DMS79 treated with DMSO at 0.1 percent for 48 hours (cell line): Measurements from ENCODE around the gene CATSPER1.

Source experiments
- DNase-seq: peaks from one replicate; lab custom pipeline; 2025; lab: John Stamatoyannopoulos, UW

Gene CATSPER1

DNA sequence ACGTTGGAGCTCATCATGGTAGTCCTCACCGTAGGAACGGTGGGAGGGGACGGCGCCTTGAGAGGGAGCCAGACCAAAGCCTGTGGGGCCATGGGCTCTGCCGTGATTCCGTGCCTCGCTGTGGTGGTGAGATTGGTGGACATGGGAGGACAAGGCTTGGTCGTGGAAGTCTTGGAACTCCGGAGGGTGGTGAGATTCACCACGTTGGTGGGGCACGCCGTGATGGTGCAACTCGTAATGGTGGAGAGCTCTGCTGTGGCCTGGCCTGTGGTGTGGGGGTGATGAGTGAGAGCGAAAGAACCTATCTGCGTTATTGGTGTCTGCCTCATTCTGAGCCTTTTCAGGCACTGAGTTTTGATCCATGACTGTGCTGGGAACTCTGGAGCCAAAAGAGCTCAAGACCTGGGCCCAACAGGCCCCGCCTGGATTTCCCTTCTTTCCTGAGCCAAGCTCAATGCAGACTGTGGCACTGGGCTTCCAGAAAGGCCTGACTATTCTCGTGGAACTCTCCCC, at the start of gene CATSPER1:
Gene CATSPER1 (minus strand): TSS at position 463 of the 513 bp plus-strand sequence. CDS start 100 bp downstream, at position 363.
- no peak for DNase-seq

DNA sequence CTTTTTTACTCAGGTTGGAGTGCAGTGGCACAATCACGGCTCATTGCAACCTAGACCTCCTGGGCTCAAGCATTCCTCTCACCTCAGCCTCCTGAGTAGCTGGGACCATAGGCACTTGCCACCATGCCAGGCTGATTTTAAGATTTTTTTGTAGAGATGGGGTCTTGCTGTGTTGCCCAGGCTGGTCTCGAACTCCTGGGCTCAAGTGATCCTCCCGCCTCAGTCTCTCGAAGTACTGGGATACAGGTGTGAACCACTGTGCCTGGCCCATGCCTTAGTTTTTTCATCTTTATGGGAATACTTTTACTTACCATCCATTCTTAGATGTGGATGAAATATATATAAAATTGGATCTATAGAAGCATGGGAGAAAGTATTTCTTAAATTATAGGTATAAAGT, 49.0 kb upstream of the CATSPER1 start:
- DNase-seq = no peak

DNA sequence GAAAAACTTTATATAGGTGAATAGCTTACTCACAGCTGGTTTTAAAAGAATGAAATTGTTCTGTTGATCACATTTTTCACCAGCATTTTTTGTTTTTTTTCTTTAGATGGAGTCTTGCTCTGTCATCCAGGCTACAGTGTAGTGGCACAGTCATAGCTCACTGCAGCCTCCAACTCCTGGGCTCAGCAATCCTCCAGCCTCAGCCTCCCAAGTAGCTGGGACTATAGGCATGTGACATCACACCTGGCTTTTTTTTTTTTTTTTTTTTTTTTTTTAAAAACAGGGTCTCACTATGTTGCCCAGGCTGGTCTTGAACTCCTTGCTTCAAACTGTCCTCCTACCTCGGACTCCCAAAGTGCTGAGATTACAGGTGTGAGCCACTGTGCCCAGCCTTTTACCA, 47.4 kb upstream of the CATSPER1 start:
- no peak for DNase-seq

DNA sequence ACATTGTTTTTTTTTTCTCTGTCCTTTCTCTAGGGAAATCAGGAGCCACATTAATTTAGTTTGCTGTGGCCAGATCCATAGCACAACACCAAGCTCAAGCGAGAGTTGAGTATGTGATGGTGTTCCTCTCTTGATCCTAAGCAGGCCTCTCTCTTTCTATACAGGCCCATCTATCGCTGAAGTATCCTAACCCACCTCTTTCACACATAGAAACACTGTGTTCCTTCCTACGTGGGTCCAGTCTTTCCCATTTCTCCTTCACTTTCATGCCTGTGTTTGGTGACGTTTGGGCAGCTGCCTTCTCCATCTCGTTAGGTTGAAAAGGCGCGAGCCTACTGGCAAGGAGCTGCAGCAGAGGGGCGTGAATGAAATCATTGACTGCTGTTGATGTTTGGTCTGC, 46.2 kb upstream of the CATSPER1 start:
- no peak for DNase-seq

DNA sequence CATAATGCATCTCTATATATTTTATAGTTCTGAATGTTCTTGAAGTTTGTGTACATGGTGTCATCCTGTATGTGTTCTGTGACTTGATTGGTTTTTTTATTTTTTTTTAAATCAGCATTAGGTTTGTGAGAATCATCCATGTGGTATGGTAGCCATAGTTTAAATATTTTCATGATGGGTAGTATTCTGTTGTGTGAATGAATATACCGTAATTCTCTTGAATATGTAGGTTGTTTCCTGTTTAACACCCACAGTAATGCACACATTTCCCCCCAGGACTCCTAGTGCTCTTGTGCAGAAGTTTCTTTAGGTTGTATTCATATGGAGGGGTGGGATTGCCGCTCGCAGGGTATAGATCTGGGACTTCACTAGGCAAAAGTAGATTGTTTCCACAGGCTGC, 45.8 kb upstream of the CATSPER1 start:
- no peak for DNase-seq

DNA sequence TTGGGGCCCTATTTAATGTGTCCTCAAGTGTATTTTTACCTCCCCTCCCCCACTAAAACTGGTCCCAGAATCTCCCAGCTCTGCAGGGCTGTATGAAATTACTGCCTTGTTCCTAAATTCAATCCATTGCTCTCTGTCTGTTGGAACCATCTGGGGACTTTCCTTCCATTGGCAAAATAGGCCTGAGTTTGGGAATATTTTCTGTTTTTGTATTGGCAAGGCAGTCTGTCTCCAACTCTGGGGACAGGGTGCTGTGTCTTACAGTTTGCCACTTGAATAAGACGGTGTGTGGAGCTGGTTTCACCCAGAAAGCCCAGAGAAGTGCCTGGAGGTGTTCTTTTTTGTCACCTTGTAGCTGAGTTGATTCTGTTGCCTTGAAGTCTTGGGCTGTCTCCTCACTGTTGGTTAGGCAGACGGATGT, 45.1 kb upstream of the CATSPER1 start:
- DNase-seq = peak; percentile 23

DNA sequence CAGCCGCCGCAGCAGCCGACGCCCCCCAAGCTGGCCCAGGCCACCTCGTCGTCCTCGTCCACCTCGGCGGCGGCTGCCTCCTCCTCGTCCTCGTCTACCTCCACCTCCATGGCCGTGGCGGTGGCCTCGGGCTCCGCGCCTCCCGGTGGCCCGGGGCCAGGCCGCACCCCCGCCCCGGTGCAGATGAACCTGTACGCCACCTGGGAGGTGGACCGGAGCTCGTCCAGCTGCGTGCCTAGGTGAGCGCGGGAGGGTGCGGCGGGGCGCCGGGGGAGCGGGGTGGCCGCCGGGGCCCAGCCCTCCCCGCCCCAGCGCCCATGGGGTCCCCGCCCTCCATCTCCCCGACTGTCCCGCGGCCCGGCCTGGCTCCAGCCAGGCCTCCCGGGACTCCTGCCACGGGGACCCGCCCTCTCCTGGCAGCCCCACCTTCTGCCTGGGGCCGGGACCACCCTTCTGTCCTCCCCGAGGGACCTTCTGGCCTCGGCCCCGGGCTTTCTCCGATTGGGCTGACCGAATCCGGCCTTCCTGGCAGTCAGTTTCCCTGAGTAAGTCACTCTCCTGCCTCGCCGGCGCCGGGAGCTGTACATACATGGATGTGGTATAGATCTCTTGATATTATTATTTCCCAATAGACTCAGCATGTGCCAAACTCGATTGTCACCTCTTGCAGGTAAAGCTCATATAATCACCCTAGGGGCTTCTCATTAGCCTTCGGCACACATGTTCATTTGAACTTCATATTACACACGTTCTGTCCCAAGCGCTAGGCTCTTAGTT, 44.5 kb upstream of the CATSPER1 start:
- no peak for DNase-seq

DNA sequence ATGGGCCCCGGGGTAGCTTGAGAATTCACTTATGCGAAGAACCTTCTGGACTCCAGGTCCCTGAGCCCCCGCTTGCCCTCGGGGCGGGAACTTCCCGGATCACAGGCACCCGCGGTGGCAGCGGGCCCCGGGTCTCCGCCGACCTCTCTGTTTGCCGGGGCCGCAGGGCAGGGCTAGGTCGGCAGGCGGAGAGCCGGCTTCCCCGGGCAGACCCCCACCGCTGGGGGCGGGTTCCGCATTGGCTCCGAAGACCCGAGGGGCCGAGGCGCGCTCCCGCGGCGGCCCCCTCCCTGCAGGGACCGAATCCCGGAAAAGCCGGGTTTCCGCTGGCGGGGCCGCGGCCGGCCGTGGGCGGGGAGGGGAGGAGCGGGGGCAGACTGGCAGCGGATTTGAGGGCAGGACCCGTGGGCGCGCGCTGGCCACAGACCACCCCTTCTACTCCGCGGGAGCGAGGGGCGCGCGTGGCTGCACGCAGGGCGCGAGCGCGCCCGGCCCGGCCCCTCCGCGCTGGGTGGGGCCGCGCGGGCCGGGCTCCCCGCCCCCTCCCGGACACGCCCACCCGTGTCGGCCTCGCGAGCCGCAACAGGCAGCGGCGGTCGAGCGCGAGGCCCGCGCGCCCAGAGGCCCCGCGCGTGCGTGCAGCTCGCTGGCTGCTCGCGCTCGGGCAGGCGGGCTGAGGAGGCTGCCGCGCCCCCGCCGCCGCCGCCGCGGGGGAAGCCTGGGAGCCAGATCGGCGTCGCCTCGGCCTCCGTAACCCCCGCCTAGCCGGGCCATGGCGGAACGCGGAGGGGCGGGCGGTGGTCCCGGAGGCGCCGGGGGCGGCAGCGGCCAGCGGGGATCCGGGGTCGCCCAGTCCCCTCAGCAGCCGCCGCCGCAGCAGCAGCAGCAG, 43.7 kb upstream of the CATSPER1 start, which contains the start of gene PACS1:
Gene PACS1 (plus strand): TSS at position 558 of the 889 bp plus-strand sequence. CDS start 215 bp downstream, at position 773.
- peak; percentile 18 for DNase-seq

DNA sequence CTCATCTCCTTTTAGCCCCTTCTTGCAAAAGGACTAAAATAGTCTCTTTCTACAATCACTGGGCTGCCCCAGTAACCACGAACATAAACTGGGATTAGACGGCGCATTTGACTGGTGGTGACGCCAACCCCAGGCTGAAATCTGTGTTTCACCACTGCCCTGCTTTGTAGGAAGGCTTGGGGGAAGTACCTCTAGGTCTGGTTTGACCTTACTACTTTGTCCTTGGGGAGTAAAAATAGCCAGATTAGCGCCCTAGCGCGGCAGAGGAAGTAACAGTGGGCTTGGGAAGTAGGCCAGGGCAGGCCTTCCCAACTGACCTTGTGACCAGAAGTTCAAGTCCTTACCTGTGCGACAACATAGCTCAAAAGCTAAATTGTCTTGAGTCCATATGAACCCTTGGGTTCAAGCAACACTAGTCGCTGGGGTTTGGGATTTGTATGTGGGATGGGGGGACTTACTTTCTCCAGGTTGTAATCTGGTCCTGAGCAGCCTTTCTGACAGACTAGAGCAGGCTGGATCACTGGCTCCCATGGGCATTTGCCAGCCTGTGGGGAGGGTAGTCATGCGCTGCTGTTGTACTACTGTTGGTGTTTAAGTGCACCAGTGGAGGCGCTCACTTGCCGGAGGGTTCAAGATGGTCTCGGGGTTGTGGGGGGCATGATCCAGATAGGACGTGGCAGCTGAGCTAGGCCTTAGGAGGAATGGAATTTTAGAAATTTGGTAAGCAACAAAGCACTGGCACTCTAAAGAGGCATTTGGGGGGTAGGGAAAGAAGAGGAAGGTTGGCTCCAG, 42.8 kb upstream of the CATSPER1 start:
- DNase-seq = peak; percentile 11

DNA sequence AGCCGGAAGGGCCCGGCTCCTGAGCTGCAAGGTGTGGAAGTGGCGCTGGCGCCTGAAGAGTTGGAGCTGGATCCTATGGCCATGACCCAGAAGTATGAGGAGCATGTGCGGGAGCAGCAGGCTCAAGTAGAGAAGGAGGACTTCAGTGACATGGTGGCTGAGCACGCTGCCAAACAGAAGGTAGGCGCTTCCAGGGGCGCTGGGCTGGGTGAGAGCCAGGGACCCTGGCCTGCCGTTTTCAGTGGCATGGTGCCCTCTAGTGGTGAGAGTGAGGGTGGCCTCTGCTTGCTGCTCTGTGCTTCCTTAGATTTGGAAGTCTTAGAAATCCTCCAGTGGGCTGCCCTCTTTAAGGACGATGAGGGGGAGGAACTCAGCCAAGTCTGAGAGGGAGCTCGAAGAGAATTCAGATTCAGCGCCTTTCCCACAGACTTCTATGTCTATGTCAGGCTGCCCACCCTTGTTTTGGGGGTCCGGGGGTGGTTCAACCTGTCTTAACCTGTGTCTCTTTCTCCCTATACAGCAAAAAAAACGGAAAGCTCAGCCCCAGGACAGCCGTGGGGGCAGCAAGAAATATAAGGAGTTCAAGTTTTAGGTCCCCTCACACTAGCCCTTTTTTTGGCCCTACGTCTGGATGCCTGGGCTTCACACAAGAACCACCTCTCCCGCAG, 42.0 kb upstream of the CATSPER1 start:
- peak; percentile 64 for DNase-seq

DNA sequence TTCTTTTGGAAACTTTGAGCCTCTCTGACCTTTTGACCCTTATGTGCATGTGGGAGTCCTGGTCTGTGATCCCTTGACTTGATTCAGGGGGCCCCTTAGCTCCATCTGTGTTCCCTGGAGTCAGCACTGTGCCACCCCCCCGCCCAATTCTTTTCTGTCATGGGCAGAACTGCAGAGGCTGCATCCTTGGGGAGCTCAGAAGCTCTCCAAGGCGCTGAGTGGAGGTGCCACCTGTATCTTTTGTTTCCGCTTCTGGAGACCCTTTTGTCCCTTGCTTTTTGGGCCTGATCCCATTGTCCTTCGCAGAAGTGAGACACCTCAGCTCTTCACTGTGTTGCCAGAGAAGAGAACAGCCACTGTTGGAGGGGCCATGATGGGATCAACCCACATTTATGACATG, 41.4 kb upstream of the CATSPER1 start:
- DNase-seq = no peak

DNA sequence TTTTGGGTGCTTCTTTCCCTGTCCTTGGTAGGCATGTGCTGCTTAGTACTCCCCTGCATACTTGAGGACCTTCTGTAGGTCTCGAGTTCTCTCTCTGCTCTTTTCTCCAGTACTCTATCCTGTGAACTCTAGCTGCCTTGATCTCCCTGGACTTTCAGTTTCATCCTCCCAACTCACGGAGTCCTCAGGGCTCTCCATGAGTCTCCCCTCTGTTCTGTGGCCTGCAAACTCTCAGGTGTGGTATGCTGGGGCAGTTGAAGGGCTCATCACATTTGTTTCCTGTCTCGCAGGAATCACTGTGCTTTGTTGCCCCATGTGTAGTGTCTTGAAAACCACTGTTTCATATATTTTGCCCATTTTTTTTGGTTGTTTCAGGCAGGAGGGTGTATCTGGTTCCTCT, 40.5 kb upstream of the CATSPER1 start:
- no peak for DNase-seq

DNA sequence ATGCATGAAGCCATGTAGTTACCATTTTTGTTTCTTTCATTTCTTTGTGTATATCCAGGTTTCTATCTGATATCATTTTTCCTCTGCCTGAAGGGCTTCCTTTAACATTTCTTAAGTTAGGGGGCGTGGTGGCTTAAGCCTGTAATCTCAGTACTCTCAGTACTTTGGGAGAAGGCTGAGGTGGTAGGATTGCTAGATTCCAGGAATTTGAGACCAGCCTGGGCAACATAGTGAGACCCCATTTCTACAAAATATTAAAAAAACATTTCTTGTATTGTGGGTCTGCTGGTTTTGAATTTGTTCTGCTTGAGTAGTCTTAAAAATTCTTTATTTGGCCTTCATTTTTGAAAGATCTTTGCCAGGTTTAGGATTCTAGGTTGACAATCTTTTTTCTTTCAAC, 38.3 kb upstream of the CATSPER1 start:
- DNase-seq = no peak

DNA sequence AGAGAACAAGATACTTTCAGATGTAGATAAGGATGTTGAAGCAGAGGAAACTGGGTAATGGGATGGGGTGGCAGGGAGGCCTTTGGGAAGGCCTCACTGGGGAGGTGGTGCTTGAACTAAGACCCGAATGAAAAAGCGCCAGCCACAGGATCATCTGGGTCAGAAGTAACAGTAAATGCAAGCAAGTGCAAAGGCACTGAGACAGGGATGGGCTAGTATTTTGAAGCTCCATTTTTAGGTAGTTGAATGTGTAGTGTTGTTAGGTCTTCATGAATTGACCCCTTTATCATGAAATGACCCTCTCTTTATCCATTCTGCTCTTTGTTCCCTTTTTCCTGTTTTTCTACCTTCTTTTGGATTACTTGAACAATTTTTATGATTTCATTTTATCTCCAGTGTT, 37.6 kb upstream of the CATSPER1 start:
- no peak for DNase-seq

DNA sequence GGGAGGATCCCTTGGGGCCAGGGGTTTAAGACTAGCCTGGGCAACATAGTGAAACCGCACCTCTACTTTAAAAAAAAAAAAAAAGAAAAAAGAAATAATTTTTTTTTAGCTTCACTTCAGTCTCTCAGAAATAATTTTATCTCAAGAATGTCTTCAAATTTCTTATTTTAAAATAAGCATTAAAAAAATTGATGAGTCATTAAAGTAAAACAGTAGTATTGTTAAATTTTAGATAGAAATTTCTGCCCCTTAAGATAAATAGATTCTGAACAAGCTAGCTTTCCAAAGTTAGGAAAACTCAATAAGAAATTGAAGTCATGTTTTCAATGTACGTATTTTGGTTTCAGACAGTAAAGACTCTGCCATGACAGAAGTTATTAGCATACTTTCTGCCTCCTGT, 36.1 kb upstream of the CATSPER1 start:
- DNase-seq = no peak

DNA sequence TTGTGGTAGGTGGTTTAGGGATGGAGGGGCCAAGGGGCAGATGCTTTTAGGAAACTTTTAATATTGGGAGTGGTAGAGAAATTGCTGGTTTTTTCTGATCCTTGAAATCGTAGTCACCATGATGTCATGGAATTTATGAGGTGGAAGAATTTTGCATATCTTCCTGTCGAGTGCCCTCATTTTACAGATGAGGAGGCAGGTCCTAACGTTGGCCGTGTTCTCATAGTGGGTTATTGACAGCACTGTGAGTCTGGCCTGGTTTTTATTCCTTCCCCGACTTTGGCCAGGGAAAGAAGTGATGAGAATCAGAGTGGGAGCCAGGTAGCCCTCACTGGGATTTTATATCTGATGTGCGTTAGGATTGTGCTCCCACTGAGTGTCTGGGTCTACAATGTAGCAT, 35.0 kb upstream of the CATSPER1 start:
- DNase-seq = no peak

DNA sequence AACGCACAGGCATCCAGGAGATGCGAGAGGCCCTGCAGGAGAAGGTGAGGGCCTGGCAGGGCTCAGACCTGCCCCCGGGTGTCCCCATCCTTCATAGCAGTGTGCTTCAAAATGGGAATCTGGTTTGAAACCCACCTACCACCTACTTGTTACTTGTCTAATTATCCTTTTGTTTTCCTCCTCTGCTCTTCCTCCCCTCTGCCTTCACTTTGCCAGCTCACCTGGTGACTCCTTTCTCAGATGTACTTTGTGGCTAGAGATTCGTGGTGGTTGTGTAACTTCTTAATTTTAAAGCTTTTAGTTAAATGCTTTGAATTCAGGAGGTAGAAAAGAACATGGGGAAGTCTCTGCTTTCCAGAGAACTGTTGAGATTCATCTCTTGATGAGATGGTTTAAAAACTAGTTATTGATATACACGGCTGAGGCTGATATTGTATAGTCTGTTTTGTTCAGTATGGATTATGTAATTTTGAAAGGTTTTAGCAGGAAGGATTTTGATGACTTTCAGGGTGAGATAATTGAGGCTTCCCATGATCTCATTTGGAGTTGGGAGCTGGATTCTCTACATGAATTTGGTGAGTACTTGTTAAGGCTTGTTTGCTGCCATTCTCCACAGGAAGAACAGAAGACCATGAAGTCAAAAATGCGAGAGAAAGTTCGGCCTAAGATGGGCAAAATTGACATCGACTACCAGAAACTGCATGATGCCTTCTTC, 33.8 kb upstream of the CATSPER1 start:
- no peak for DNase-seq

DNA sequence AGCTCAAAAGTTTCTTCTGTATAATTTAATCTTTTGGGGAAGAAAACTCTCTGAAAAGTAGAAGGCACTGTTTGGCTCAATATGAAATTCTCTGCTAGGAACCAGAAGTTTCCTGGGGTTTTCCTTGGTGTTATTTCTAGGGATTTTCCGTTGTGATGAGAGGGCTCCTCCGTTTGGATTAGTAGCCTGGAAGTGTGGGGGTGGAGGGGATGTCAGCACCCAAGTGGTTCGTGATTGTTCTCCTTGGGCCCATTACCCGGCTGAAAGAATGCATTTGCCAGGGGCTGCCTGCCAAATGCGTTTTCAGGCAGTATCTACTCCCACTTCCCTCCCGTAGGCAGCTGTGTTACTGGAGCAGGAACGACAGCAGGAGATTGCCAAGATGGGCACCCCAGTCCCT, 30.2 kb upstream of the CATSPER1 start:
- no peak for DNase-seq

DNA sequence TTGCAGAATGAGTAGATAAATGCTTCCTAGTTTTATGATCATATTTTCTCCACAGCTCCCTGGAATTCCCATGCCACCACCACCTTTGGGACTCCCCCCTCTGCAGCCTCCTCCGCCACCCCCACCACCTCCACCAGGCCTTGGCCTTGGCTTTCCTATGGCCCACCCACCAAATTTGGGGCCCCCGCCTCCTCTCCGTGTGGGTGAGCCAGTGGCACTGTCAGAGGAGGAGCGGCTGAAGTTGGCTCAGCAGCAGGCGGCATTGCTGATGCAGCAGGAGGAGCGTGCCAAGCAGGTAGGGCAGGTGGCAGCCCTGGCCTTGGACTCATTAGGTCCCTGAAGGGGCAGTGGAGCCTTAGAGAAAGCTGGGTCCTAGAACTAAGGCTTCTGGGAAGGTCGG, 28.7 kb upstream of the CATSPER1 start:
- no peak for DNase-seq

DNA sequence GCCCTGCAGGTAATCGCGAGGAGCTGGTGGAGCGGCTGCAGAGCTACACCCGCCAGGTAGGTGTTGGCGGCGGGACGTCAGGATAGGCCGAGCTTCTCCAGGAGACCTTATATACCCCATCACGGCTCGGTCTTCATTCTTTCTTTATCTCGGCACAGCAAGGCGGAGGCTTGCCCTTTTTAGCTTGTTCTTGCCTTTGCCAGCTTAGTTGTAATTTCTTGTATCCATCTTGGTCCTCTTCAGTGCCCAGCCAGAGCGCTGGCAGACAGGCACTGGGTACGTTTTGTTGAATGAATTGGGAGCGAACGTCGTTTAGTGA, 26.3 kb upstream of the CATSPER1 start:
- DNase-seq = no peak
